H1 (cell line): Measurements from ENCODE around the gene GABRR2.

Source experiments
- ASH2L ChIP-seq: fragments of 200-600, 300-600 bp; sonication (generic); IDR thresholded peaks from one replicate; pipeline ENCODE4 v1.7.1; 2017; ENCODE audit warnings: low read length
- CHD2 ChIP-seq: IDR thresholded peaks from 2 replicates; pipeline ENCODE4 v1.6.1; 2012; ENCODE audit warnings: low read length, improper control_type of control experiment
- EZH2 ChIP-seq: fragments of 200-600 bp; sonication (generic); IDR thresholded peaks from 2 replicates; pipeline ENCODE4 v1.7.1; 2012; ENCODE audit warnings: low read depth, mild to moderate bottlenecking, moderate library complexity, low read length, inconsistent platforms; ENCODE audit not compliant: severe bottlenecking
- FOSL1 ChIP-seq: IDR thresholded peaks from 2 replicates; pipeline ENCODE4 v1.6.1; 2011; ENCODE audit warnings: mild to moderate bottlenecking, low read depth, low read length, moderate library complexity; ENCODE audit not compliant: insufficient read depth
- KDM1A ChIP-seq: fragments of 200-600, 300-600 bp; sonication (generic); IDR thresholded peaks from 2 replicates; pipeline ENCODE4 v1.7.1; 2016; ENCODE audit warnings: mild to moderate bottlenecking, low read length, borderline replicate concordance
- MAFK ChIP-seq: IDR thresholded peaks from 2 replicates; pipeline ENCODE4 v1.6.1; 2012; ENCODE audit warnings: low read depth, mild to moderate bottlenecking, improper control_type of control experiment, low read length
- POLR2A ChIP-seq, 2 experiments: IDR thresholded peaks; 1 replicate in 1 of 2; 2 replicates in 1 of 2; pipeline ENCODE4 v1.6.1; 2011; ENCODE audit warnings: low read depth in 2 of 2, low read length in 2 of 2, mild to moderate bottlenecking in 2 of 2; ENCODE audit errors: control extremely low read depth in 1 of 2
- RFX5 ChIP-seq: IDR thresholded peaks from 2 replicates; pipeline ENCODE4 v1.6.1; 2011; ENCODE audit warnings: low read depth, low read length, improper control_type of control experiment, borderline replicate concordance
- RNF2 ChIP-seq: fragments of 200-900, 300-1000 bp; sonication (generic); IDR thresholded peaks from 2 replicates; pipeline ENCODE4 v1.7.1; 2016; ENCODE audit warnings: borderline replicate concordance, low read depth, mild to moderate bottlenecking, antibody characterized with exemption, low read length; ENCODE audit not compliant: poor library complexity, severe bottlenecking; ENCODE audit errors: missing control alignments
- SIN3A ChIP-seq, 2 experiments: IDR thresholded peaks in 1 of 2; conservative IDR thresholded peaks in 1 of 2; 2 replicates each; pipeline ENCODE4 v1.6.1; 2011 to 2012; ENCODE audit warnings: low read length in 2 of 2, improper control_type of control experiment in 1 of 2, low read depth in 1 of 2, mild to moderate bottlenecking in 1 of 2
- SP2 ChIP-seq: IDR thresholded peaks from 2 replicates; pipeline ENCODE4 v1.6.1; 2012; ENCODE audit warnings: mild to moderate bottlenecking, low read length, inconsistent platforms
- TF ChIP-seq, protein P1 (sequence below), 3 experiments: IDR thresholded peaks; 1 replicate in 2 of 3; 2 replicates in 1 of 3; pipeline versions ENCODE4 v1.5.1 to v1.6.1; 2011; ENCODE audit warnings: low read length in 3 of 3, mild to moderate bottlenecking in 3 of 3, inconsistent platforms in 2 of 3, low read depth in 1 of 3, moderate library complexity in 1 of 3; ENCODE audit not compliant: insufficient read depth in 1 of 3; ENCODE audit errors: control extremely low read depth in 1 of 3
- TF ChIP-seq, protein P2 (sequence below): IDR thresholded peaks from 2 replicates; pipeline ENCODE4 v1.6.1; 2012; ENCODE audit warnings: inconsistent platforms

DNA sequence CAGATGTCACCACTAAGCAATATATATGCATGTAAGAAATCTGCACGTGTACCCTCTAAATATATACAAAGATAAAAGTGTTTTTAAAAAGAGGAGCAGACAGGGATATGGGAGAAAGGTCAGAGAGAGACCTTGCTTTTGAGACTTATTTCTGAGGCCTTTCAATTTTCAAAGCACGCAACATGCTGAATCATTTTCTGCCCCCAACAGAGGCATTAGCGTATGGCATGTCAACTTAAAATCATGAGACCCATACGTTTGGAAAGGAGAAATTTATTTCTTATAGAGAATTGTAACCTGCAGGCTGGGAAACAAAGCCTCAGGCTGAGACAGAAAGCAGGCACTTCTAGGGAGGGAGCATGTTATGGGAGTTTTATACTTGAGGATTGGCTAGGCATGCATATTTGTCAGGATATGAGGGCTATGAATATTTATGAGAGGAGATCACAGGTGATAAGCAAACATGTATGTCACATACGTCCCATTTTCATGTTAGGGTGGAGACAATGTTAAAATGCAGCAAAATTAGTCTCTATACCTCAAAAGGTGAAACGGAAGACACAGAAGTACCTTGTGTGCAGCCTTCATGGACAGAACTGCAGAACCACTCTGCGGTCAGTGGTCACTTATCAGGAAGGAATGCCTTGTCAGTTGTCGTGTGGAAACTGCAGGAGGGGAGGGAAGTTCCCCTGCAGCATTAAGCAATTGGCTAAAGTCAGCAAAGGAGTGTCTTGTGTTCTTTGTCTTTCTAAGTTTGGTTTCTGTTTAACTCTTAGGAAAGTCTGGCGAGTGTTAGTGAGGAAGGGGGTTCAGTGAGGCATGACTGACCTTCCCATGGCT lies 6.3 kb upstream of the GABRR2 start:
- no peak for TF ChIP-seq EZH2
- TF ChIP-seq POLR2A (IDR thresholded peaks at IDR 0.05; ENCODE audit: control extremely low read depth in 1 of 2, low read depth in 2 of 2, low read length in 2 of 2): no peak
- TF ChIP-seq, protein P1, sequence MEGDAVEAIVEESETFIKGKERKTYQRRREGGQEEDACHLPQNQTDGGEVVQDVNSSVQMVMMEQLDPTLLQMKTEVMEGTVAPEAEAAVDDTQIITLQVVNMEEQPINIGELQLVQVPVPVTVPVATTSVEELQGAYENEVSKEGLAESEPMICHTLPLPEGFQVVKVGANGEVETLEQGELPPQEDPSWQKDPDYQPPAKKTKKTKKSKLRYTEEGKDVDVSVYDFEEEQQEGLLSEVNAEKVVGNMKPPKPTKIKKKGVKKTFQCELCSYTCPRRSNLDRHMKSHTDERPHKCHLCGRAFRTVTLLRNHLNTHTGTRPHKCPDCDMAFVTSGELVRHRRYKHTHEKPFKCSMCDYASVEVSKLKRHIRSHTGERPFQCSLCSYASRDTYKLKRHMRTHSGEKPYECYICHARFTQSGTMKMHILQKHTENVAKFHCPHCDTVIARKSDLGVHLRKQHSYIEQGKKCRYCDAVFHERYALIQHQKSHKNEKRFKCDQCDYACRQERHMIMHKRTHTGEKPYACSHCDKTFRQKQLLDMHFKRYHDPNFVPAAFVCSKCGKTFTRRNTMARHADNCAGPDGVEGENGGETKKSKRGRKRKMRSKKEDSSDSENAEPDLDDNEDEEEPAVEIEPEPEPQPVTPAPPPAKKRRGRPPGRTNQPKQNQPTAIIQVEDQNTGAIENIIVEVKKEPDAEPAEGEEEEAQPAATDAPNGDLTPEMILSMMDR (IDR thresholded peaks at IDR 0.05; ENCODE audit: control extremely low read depth in 1 of 3, insufficient read depth in 1 of 3, low read depth in 1 of 3, low read length in 3 of 3): no peak
- no peak for TF ChIP-seq MAFK
- TF ChIP-seq, protein P2, sequence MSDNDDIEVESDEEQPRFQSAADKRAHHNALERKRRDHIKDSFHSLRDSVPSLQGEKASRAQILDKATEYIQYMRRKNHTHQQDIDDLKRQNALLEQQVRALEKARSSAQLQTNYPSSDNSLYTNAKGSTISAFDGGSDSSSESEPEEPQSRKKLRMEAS: no peak
- TF ChIP-seq FOSL1: no peak
- TF ChIP-seq SP2: no peak
- TF ChIP-seq ASH2L: no peak
- TF ChIP-seq RFX5: no peak
- no peak for TF ChIP-seq KDM1A
- no peak for TF ChIP-seq CHD2
- TF ChIP-seq RNF2: no peak
- no peak for TF ChIP-seq SIN3A (conservative IDR thresholded peaks at IDR 0.05 in 1 of 2, IDR thresholded peaks at IDR 0.05 in 1 of 2; ENCODE audit: low read depth in 1 of 2, low read length in 2 of 2)
